HG02678 (cell line): Measurements from ENCODE around the gene DIP2A.
"Not testable (repeated sequence)": the region's sequence is repeated elsewhere in the genome, so short reads cannot be mapped to it uniquely, and the experiment has no call there.

Experiments
- ATAC-seq: cut with Tn5 transposase; IDR thresholded peaks from one replicate; pipeline ENCODE4 v1.9.1; 2021; ENCODE audit warnings: mild to moderate bottlenecking, moderate library complexity; ENCODE audit not compliant: unreplicated experiment

DIP2A gene

DNA sequence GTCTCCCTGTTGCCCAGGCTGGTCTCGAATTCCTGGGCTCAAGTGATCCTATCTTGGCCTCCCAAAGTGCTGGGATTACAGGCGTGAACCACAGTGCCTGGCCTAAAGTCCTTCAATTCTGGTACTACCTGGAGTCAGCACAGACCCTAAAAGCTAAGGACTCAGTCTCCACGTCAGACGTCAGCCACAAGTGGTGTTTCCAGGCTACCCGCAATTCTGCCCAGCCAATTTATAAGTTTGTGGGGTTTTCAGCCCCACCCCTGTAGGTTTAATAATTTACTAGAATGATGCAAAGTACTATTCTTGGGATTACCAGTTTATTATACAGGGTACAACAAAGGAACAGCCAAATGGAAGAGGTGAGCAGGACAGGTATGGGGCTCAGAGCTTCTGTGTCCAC, 10.6 kb upstream of the DIP2A start:
- ATAC-seq: no peak

GRCh38 chr21:46448855-46449254, 9.8 kb upstream of the DIP2A start:
- ATAC-seq: not testable (repeated sequence)

- no peak for ATAC-seq
Observed at GRCh38 chr21:46452710-46453109, 6.0 kb upstream of the DIP2A start.

- ATAC-seq: no peak
Observed at GRCh38 chr21:46454142-46454541, 4.5 kb upstream of the DIP2A start.

DNA sequence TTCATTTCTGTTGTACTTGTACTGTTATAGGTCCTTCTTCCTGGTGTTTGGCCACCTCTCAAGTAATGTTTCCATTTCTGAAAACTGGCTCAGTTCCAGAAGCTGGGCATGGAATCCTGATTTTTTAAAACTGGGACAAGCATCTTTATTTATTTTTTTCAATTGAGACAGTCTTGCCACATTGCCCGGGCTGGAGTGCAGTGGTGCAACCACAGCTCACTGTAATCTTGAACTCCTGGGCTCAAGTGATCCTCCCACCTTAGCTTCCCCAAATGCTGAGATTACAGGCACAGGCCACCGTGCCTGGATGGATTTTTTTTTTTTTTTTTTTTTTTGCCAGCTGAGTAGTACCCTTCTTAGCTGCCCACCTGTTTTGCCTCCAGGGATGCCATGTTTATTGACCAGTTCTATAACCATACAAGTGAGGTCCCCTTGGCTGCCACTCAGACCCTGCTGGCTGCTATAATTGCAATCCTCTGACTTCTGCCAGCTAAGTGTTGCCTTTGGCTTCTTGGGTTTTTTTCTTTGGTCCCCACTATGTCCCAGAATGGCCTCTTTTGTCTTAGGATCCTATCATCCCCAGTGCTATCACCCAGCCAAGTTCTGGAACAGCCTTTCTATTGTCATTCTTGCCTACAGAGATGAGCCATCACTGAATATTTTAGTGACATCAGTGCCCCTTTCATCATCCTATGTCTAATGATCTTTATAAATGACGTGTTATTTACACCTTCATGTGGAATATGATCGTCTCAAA, 3.9 kb upstream of the DIP2A start:
- no peak for ATAC-seq

DNA sequence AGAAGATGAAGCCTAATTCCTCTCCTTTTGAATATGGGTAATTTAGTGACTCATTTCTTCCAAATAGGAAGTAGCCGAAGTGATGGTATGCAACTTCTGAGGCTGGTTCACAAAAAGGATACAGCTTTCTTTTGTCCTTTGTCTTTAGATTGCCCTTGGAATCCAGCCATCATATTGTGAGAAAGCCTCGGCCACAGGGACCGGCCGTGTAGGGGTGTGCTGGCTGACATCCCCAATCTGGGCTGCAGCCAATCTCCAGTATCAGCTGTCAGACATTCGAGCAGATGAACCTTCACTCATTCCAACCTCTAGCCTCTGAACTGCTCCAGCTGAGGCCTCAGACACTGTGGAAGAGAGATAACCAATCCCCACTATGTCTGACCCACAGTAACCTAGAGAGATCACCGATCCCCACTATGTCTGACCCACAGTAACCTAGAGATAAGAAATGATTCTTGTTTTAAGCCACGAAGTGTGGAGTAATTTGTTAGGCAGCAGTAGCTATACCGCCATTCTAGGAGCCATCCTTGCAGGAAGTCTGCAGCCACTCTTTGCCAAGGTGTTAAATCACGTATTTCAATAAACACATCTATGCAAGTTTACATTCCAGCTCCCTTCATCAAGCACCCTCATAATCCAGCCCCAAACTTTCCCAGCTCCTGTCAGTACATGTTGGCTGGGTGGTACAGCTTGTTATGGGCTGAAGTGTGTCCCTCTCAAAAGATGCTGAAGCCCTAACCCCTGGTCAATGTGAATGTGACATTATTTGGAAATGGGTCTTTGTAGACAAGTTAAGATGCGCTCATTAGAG, 2.9 kb upstream of the DIP2A start:
- no peak for ATAC-seq

- ATAC-seq: no peak
Observed at GRCh38 chr21:46456750-46457149, 1.9 kb upstream of the DIP2A start.

GRCh38 chr21:46457801-46458314, 833 bp upstream of the DIP2A start:
- peak; percentile 19 for ATAC-seq

GRCh38 chr21:46459024-46459355, 299 bp downstream of the DIP2A start:
- ATAC-seq: no peak

DNA sequence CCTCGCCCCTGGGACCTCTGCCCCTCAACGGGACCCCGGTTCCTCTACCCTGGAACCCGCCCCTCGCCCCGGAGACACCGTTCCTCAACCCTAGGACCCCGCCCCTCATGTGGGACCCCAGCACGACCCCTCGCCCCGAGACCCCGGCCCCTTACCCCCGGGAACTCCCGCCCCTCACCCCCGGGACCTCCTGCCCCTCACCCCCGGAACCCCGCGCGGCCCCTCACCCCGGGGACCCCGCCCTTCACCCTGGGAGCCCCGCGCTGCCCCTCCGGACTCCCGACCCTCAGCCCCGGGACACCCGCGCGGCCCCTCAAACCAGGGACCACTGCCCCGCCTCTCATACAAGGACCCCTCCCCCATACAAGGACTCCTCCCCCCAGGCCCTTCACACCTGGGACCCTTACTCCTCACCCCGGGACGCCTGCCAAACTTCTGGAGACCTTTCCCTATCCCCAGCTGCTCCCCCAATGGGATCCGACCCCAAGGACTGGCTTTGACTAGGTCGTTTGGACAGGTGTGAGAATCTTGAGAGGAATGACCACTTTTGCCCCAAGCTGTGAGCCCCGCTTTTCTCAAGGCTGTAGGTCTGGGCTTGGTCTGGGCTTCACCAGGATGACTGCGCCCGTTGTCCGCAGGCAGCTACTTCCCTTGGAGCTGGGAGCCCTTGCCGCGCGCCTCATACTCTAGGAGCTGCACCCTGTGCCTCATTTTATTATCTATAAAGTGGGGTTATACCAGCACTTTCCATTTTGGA, 843 bp downstream of the DIP2A start:
- ATAC-seq: no peak

DNA sequence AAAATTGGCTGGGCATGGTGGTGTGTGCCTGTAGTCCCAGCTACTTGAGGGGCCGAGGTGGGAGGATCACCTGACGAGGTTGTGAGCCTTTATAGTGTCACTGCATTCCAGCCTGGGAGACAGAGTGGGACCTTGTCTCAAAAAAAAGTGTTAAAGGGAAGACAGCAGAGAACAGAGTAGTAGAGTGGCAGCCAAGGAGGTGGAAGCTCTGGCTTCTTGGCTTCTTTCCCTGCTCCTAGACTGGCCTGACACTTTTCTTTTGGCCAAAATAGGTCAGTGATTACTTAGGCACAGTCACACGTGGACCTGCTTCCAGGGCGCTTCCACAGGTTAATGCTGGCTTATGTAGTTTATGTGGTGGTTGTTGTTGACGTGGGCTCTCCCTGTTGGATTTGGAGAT, 3.2 kb downstream of the DIP2A start:
- ATAC-seq: no peak

DNA sequence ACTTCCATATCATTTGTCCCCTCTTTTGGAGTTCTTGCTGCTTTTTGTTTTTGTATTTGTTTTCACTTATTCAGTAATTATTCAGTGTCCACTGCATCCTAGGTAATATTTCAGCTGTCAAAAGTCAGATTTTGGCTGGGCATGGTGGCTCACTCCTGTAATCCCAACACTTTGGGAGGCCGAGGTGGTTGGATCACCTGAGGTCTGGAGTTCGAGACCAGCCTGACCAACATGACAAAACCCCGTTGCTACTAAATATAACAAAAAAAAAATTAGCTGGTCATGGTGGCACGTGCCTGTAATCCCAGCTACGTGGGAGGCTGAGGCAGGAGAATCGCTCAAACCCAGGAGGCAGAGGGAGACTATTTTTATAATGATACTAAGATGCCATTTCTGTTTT, 6.5 kb downstream of the DIP2A start:
- ATAC-seq: not testable (repeated sequence)

DNA sequence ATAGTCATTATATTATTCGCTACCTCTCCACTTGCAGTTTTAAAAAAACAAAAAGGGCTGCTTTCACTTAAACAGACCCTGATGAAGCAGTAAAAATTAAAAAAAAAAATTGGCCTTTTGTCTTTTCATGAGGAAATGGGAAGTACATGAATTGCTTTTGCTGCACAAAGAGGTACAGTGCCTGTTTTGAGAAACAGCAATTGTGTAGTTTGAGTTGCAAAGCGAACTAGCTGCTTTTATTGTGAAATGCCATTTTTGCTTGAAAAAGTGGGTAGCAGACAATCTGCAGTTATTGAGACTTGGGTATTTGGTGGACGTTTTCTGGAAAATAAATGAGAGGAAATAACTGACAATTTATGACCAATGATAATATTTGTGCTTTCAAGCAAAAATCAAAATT, 7.0 kb downstream of the DIP2A start:
- no peak for ATAC-seq

DNA sequence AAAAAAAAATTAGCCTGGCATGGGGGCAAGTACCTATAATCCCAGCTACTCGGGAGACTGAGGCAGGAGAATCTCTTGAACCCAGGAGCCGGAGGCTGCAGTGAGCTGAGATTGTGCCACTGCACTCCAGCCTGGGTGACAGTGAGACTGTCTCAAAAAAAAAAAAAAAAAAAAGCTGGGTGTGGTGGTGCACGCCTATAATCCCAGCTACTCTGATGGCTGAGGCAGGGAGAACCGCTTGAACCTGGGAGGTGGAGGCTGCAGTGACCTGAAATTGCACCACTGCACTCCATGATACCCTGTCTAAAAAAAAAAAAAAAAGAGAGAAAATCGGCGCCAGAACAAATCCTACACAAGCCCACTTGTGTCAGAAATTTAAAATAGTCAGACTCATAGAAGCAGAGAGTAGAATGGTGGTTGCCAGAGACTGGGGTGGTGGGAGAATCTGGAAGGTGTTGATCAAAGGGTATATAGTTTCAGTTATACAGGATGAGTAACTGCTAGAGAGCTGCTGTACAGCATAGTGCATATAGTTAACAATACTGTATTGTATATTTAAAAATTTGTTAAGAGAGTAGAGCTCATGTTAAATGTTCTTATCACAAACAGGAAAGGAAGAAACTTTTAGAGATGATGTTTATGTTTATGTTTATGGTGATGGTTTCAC, 9.6 kb downstream of the DIP2A start:
- ATAC-seq: no peak

GRCh38 chr21:46469275-46469674, 10.6 kb downstream of the DIP2A start:
- no peak for ATAC-seq

- ATAC-seq: no peak
Observed at GRCh38 chr21:46471514-46471913, 12.8 kb downstream of the DIP2A start.

- ATAC-seq: no peak
Observed at GRCh38 chr21:46472246-46472645, 13.6 kb downstream of the DIP2A start.

DNA sequence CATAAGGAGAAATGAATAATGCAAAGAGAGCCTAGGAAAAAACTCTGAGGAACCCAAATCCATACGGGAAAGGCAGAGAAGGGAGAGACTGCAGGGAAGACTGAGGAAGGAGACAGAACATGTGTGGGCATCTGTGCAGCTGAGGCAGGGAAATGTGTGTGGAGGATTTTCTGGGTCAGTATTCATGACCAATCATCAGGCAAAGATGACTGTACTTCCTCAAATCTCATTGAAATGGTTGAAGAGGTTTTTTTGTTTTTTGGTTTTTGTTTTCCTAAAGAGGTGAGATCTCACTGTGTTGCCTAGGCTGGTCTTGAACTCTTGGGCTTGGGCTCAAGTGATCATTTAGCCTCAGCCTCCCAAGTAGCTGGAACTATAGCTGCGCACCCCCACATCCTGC, 15.7 kb downstream of the DIP2A start:
- ATAC-seq: no peak

DNA sequence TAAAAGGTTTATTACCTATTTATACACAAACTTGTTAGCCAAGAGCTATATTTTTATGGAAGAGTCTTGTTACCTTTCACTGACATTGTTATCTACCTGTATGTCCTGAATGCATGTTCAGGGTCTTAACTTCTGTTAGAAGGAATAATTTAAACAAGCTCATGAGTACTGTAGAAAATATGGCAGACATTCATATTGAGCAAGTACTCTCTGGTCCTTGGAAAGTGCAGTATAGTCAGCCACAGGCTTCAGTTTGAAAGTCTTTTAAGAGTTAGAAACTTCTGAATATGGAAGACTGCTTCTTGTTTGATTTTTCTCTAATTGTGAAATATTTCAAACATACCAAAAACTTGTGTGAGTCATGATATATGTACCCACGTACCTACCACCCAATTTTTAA, 16.6 kb downstream of the DIP2A start:
- ATAC-seq: no peak

DNA sequence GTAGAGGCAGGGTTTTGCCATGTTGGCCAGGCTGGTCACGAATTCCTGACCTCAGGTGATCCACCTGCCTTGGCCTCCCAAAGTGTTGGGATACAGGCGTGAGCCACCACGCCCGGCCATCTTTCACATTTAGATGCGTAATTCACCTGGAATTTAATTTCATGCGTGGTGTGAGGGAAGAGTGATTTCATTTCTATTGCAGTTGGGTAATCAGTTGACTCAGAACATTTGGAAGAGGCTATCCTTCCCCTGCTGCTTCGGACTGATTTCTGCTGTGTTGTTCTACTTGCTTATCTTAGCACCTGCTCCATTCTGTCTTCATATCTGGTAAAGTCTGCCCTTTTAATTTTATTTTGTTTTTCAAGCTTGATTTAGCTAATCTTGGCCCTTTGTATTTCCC, 19.1 kb downstream of the DIP2A start:
- ATAC-seq: no peak

DNA sequence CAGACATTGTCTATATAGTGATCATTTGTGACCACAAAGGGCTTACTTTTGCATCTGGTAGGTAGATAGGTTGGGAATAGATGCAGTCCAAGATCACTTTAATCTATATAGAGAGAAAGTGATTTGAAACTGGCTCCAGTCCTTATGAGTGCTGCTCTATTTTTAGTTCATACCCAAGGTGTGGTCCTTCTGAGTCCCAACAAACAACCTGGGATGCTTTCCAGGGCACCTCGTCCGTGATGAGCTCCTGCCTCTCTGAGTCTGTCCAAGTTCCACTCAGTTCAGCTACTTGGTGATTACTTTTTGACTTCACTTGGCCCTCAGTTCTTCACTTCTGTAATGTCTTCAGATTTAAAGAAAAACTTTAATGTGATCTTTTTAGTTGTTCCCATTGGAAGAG, 20.2 kb downstream of the DIP2A start:
- ATAC-seq: no peak
